ENCODE measurements around the gene LMO1.

The LMO1 gene

DNA sequence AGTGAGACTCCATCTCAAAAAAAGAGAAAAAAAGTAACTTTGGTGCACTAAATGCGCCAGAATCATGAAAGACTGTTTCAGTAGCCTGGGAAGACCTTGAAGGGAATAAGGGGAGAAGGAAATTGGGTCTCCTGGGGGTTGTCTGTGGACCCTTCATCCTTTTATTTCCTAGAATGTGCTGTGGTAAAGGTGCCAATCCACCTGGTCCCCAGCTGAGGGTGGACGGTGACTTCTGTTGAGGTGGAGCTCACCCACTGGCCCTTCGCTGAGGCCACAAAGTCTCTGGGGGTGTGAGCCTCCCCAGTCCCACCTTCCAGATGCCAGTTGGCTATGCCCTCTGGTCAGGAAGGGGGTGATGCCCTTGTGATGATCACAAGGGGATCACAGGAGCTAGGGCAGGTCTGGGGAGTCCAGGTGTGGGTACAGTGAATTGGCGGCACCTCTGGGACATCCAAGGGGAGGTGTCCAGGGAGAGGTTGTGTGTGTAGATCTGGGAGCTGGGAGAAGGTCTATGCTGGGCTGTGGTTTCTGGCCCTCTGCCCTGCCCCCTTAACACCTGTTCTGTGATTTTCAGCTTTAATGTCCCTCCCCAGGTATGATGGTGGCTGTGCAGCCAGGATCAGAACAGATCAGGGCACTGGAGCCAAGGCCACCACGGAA, 34.2 kb upstream of the LMO1 start:
- H3K9me3 ChIP-seq (ENCODE audit: control insufficient read depth in 2 of 2, low read length in 2 of 2) = no peaks in the 10 kb centered on the region
- H3K27me3 ChIP-seq (ENCODE audit: control insufficient read depth in 2 of 2, insufficient read depth in 2 of 2, low read length in 2 of 2) = peaks cover 0 to 2% of the 10 kb centered on the region in 2 donors
- H3K4me3 ChIP-seq (ENCODE audit: low read length in 2 of 2) = no peak overlapping the region
- H3K9ac ChIP-seq (ENCODE audit: low read depth in 1 of 2, low read length in 2 of 2) = no peak overlapping the region
- H3K4me1 ChIP-seq (ENCODE audit: control insufficient read depth in 2 of 2, insufficient read depth in 2 of 2, low read length in 2 of 2) = no peaks in the 10 kb centered on the region
- H3K27ac ChIP-seq (ENCODE audit: low read depth in 2 of 2, low read length in 2 of 2) = no peak overlapping the region
- no peaks in the 10 kb centered on the region for H3K36me3 ChIP-seq (ENCODE audit: control insufficient read depth in 2 of 2, insufficient read depth in 2 of 2, low read length in 2 of 2)

DNA sequence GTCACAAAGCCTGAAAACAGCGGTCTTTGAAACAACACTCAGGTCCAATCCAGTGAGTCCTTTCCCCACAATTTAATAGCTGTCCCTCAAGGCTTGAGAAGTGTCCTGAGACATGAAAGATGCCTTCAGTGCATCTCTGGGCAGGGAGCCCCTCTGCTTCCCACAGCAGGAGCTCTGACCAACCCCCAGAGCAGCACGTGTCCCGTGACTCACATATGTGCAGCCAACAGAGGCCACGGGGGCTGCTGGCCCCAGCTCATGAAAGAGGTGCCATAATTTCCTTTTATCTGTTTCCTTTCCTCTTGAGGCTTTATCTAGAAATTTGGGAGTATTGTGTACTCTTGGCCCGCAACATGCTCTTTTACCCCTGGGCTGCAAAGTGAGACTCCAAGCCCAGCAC, 33.2 kb upstream of the LMO1 start:
- H3K9ac ChIP-seq (ENCODE audit: low read depth in 1 of 2, low read length in 2 of 2) = no peak overlapping the region
- peaks cover 0 to 2% of the 10 kb centered on the region in 2 donors for H3K27me3 ChIP-seq (ENCODE audit: control insufficient read depth in 2 of 2, insufficient read depth in 2 of 2, low read length in 2 of 2)
- H3K9me3 ChIP-seq (ENCODE audit: control insufficient read depth in 2 of 2, low read length in 2 of 2) = no peaks in the 10 kb centered on the region
- no peaks in the 10 kb centered on the region for H3K36me3 ChIP-seq (ENCODE audit: control insufficient read depth in 2 of 2, insufficient read depth in 2 of 2, low read length in 2 of 2)
- no peak overlapping the region for H3K27ac ChIP-seq (ENCODE audit: low read depth in 2 of 2, low read length in 2 of 2)
- no peaks in the 10 kb centered on the region for H3K4me1 ChIP-seq (ENCODE audit: control insufficient read depth in 2 of 2, insufficient read depth in 2 of 2, low read length in 2 of 2)
- H3K4me3 ChIP-seq (ENCODE audit: low read length in 2 of 2) = no peak overlapping the region

DNA sequence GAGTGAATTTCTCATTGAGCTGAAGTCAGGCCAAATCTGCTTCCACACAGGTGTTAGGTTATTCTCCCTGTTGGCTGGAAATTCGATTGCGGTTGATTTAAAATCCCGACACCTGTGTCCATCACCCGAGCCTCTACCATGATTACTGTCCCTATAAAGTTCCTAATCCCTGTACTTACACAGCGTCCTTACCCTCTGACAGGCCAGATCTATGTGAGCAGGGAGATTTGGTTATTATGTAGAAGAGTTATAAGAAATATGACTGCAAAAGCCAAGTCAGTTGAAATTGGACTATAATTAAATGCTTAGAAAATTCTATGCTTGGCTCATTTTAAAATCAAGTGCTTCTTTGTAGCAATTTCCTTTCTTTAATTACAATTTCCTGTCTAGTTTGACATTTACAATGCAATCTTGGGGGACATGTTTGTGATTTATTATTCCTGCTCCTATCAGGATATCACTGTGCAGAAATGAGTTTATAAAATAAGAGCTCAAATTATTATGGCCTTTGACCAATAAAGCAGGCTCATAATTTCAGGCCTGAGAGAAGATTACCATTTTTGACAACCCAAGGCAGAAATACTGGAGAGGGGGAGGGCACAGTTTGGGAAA, 32.5 kb upstream of the LMO1 start:
- Histone ChIP-seq H3K27ac (ENCODE audit: low read depth in 2 of 2, low read length in 2 of 2) (no peak overlapping the region), H3K27me3 (ENCODE audit: control insufficient read depth in 2 of 2, insufficient read depth in 2 of 2, low read length in 2 of 2) (peaks cover 0 to 2% of the 10 kb centered on the region in 2 donors), H3K9me3 (ENCODE audit: control insufficient read depth in 2 of 2, low read length in 2 of 2) (no peaks in the 10 kb centered on the region), H3K4me1 (ENCODE audit: control insufficient read depth in 2 of 2, insufficient read depth in 2 of 2, low read length in 2 of 2) (no peaks in the 10 kb centered on the region), H3K36me3 (ENCODE audit: control insufficient read depth in 2 of 2, insufficient read depth in 2 of 2, low read length in 2 of 2) (no peaks in the 10 kb centered on the region), H3K4me3 (ENCODE audit: low read length in 2 of 2) (no peak overlapping the region), H3K9ac (ENCODE audit: low read depth in 1 of 2, low read length in 2 of 2) (no peak overlapping the region)

DNA sequence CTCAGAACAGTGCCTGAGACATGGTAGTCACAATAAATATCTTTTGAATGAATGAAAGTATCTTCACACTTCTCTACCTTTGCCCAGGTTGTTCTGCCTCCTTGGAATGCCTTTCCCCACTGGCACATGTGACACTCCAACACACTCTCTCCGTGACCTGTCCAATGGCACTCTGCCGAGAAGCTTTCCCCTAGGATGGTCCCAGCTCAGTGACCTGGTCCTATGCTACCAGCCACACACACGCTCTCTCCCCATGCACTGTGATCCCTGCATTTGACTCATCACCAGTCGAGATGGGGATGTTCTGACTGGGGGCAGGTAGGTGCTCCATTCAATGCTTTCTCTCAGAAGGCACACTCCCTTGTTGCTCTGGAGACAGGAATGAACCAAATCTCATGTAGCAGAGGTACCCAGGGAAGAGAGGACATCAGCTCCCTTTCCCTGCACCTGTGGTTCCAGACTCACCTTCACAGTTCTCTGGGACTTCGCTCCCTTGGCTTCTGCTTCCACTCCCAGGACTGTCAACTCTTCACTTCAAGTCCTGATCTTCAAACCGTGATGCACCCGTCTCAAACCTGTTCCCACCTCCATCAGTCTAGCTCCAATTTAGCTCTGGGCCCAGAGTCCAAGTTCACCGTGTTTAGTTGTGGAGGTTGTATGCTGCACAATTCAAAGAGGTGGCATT, 30.7 kb upstream of the LMO1 start:
- Histone ChIP-seq H3K27ac (ENCODE audit: low read depth in 2 of 2, low read length in 2 of 2) (no peak overlapping the region), H3K4me1 (ENCODE audit: control insufficient read depth in 2 of 2, insufficient read depth in 2 of 2, low read length in 2 of 2) (no peaks in the 10 kb centered on the region), H3K36me3 (ENCODE audit: control insufficient read depth in 2 of 2, insufficient read depth in 2 of 2, low read length in 2 of 2) (no peaks in the 10 kb centered on the region), H3K4me3 (ENCODE audit: low read length in 2 of 2) (no peak overlapping the region), H3K9me3 (ENCODE audit: control insufficient read depth in 2 of 2, low read length in 2 of 2) (no peaks in the 10 kb centered on the region), H3K9ac (ENCODE audit: low read depth in 1 of 2, low read length in 2 of 2) (no peak overlapping the region), H3K27me3 (ENCODE audit: control insufficient read depth in 2 of 2, insufficient read depth in 2 of 2, low read length in 2 of 2) (peaks cover 0 to 2% of the 10 kb centered on the region in 2 donors)

DNA sequence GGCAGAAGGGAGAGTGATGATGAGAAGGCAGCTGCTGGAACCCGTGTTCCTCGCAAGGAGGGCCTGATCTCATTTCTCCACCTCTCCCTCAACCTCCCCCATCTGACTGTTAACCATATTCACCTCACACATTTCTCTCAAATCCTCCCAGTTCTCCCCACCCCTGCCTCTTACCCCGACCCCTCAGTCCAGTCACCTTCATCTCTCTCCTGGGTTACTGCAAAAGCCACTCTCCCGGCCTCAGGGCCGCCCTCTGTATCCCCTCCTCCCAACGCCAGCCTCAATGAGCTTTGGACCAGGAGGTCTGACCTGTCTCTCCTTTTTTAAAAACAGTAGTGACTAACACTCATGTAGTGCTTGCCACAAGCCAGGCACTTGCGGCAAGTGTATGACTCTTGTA, 29.5 kb upstream of the LMO1 start:
- H3K4me1 ChIP-seq (ENCODE audit: control insufficient read depth in 2 of 2, insufficient read depth in 2 of 2, low read length in 2 of 2) = no peaks in the 10 kb centered on the region

DNA sequence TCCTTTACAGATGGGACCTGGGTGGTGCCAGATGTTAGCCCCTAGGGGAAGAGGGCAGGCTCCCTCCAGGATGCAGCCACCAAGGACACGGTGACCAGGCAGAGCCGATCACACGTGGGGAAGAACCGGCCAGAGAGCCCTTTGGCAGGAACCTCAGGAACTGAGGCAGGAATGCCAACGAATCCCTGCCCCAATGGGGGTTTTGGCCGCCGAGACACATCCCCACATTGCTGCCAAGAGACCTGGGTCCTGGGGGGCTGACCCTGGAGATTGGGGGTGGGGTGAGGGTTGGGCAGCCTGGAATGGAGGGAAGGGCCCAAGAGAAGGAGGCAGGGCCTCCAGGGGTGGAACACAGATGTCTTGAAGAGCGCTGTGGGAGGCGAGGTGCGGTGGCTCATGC, 28.7 kb upstream of the LMO1 start:
- H3K36me3 ChIP-seq (ENCODE audit: control insufficient read depth in 2 of 2, insufficient read depth in 2 of 2, low read length in 2 of 2) = no peaks in the 10 kb centered on the region
- no peaks in the 10 kb centered on the region for H3K4me1 ChIP-seq (ENCODE audit: control insufficient read depth in 2 of 2, insufficient read depth in 2 of 2, low read length in 2 of 2)
- H3K4me3 ChIP-seq (ENCODE audit: low read length in 2 of 2) = no peak overlapping the region
- H3K9ac ChIP-seq (ENCODE audit: low read depth in 1 of 2, low read length in 2 of 2) = no peak overlapping the region
- H3K9me3 ChIP-seq (ENCODE audit: control insufficient read depth in 2 of 2, low read length in 2 of 2) = no peaks in the 10 kb centered on the region
- H3K27ac ChIP-seq (ENCODE audit: low read depth in 2 of 2, low read length in 2 of 2) = no peak overlapping the region
- H3K27me3 ChIP-seq (ENCODE audit: control insufficient read depth in 2 of 2, insufficient read depth in 2 of 2, low read length in 2 of 2) = peaks cover 0 to 2% of the 10 kb centered on the region in 2 donors

More for the DNA sequence above, 29.5 kb upstream of the LMO1 start:
- Histone ChIP-seq H3K4me3 (ENCODE audit: low read length in 2 of 2) (no peak overlapping the region), H3K9me3 (ENCODE audit: control insufficient read depth in 2 of 2, low read length in 2 of 2) (no peaks in the 10 kb centered on the region), H3K36me3 (ENCODE audit: control insufficient read depth in 2 of 2, insufficient read depth in 2 of 2, low read length in 2 of 2) (no peaks in the 10 kb centered on the region), H3K27ac (ENCODE audit: low read depth in 2 of 2, low read length in 2 of 2) (no peak overlapping the region), H3K27me3 (ENCODE audit: control insufficient read depth in 2 of 2, insufficient read depth in 2 of 2, low read length in 2 of 2) (peaks cover 0 to 2% of the 10 kb centered on the region in 2 donors), H3K9ac (ENCODE audit: low read depth in 1 of 2, low read length in 2 of 2) (no peak overlapping the region)

DNA sequence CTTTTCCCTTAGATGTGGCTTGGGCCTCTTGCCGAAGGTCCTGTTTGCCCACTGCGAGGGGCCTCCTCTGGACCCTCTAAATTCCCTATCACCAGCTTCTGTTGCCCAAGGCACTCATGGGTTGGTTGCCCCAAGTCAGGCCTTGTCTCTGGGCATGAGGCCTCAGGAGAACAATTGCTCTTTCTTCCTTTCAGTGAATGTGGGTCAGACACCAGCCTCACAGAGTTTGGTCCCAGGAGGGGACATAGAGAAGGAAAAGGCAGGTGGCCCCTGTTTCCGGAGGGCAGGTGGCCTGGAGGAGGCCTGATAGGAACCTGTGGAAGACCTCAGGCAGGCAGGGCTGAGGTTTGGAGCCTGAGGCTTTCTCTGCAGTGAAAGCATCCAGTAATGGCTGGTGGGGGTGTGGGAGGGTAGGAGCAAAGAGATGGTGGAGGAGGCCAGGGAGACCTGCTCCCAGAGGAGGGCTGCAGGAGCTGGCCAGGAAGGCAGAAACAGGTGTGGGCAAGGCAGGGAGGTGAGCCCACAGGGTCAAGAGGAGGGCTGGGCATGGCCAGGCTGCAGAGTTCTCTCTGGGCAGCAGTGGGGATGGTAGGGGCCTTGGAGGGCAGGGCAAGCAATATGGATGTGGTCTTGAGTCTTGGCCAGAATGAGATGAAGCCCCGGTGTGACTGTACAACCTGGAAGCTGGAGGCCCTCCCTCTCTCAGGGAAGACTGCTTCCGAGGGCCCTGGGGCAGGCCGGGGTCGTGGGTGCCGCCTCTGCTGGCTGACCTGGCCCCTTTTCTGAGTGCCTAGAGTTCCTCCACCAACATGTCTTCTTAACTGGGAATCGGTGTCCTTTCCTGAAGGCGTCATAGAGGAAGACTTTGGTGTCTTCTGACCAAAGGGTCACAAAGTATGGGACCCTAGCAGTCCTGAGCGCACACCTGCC, 28.0 kb upstream of the LMO1 start:
- Histone ChIP-seq H3K36me3 (ENCODE audit: control insufficient read depth in 2 of 2, insufficient read depth in 2 of 2, low read length in 2 of 2) (no peaks in the 10 kb centered on the region), H3K9ac (ENCODE audit: low read depth in 1 of 2, low read length in 2 of 2) (no peak overlapping the region), H3K4me3 (ENCODE audit: low read length in 2 of 2) (no peak overlapping the region), H3K9me3 (ENCODE audit: control insufficient read depth in 2 of 2, low read length in 2 of 2) (no peaks in the 10 kb centered on the region), H3K27ac (ENCODE audit: low read depth in 2 of 2, low read length in 2 of 2) (no peak overlapping the region), H3K4me1 (ENCODE audit: control insufficient read depth in 2 of 2, insufficient read depth in 2 of 2, low read length in 2 of 2) (no peaks in the 10 kb centered on the region), H3K27me3 (ENCODE audit: control insufficient read depth in 2 of 2, insufficient read depth in 2 of 2, low read length in 2 of 2) (peaks cover 0 to 2% of the 10 kb centered on the region in 2 donors)

DNA sequence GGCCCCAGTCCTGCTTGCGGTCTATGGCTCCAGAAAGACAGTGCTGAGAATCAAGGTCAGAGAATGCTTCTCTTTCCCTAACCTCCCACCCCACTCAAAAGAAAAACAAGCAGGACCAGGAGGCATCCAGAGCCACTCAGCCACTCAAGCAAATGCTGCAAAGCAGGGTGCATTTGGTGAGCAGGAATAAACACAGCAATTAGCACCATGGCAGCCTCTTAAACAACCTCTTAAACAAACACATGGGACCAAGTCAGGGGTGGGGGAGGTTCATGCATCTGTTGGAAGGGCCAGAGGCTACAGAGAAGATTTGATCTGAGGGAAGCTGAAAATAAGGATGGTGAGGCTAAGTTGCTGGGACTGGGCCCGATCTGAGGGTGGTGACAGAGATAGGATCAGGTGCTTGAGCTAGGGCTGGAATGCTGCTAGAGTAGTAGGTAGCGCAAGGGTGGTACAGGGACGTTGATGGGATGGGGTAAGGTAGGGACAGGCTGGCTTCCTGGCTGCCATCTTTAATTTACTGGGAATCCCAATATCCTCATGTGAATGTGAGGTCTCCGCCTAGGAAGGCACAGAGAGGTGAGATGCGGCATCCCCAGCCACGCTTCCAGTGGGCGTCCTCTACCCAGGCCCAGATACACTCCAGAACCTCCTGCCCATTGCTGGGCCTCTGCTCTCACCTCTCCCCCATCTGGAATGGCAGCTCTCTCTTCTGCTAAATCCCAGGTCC, 26.6 kb upstream of the LMO1 start:
- Histone ChIP-seq H3K4me3 (ENCODE audit: low read length in 2 of 2) (no peak overlapping the region), H3K27me3 (ENCODE audit: control insufficient read depth in 2 of 2, insufficient read depth in 2 of 2, low read length in 2 of 2) (peaks cover 0 to 2% of the 10 kb centered on the region in 2 donors), H3K27ac (ENCODE audit: low read depth in 2 of 2, low read length in 2 of 2) (no peak overlapping the region), H3K4me1 (ENCODE audit: control insufficient read depth in 2 of 2, insufficient read depth in 2 of 2, low read length in 2 of 2) (no peaks in the 10 kb centered on the region), H3K36me3 (ENCODE audit: control insufficient read depth in 2 of 2, insufficient read depth in 2 of 2, low read length in 2 of 2) (no peaks in the 10 kb centered on the region), H3K9ac (ENCODE audit: low read depth in 1 of 2, low read length in 2 of 2) (no peak overlapping the region), H3K9me3 (ENCODE audit: control insufficient read depth in 2 of 2, low read length in 2 of 2) (no peaks in the 10 kb centered on the region)

DNA sequence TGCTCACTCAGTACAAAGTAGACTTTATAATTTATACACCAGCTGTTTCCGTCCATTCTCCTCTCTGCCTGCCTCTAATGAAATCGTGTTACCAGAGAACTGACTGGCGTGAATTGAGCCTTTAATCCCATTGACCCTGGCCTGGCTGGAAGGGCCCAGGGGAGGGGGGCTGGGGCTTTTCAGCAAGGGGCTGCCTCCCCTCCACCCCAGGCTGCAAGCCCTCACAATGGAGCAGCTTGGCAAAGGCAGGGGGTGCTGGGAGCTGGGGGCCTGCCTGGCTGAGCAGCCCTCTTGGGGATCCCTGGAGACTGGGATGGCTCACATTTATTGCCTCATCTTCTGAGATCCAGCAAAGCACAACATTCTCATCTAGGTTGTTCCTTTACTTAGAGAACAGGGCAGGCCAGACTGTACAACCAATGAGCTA, 25.8 kb upstream of the LMO1 start:
- no peak overlapping the region for H3K27ac ChIP-seq (ENCODE audit: low read depth in 2 of 2, low read length in 2 of 2)
- H3K9me3 ChIP-seq (ENCODE audit: control insufficient read depth in 2 of 2, low read length in 2 of 2) = no peaks in the 10 kb centered on the region
- H3K4me3 ChIP-seq (ENCODE audit: low read length in 2 of 2) = no peak overlapping the region
- H3K27me3 ChIP-seq (ENCODE audit: control insufficient read depth in 2 of 2, insufficient read depth in 2 of 2, low read length in 2 of 2) = peaks cover 0 to 2% of the 10 kb centered on the region in 2 donors
- H3K9ac ChIP-seq (ENCODE audit: low read depth in 1 of 2, low read length in 2 of 2) = no peak overlapping the region
- H3K36me3 ChIP-seq (ENCODE audit: control insufficient read depth in 2 of 2, insufficient read depth in 2 of 2, low read length in 2 of 2) = no peaks in the 10 kb centered on the region
- no peaks in the 10 kb centered on the region for H3K4me1 ChIP-seq (ENCODE audit: control insufficient read depth in 2 of 2, insufficient read depth in 2 of 2, low read length in 2 of 2)

Data from mucosa of rectum (tissue), 2 donors.